HG02884 (cell line): ENCODE results near the gene GIMAP6.
"Not testable (repeated sequence)": the region's sequence is repeated elsewhere in the genome, so short reads cannot be mapped to it uniquely, and the experiment has no call there.

Experiments used
- ATAC-seq: cut with Tn5 transposase; IDR thresholded peaks from one replicate; pipeline ENCODE4 v1.9.1; 2021; ENCODE audit warnings: mild to moderate bottlenecking, moderate library complexity; ENCODE audit not compliant: unreplicated experiment

Gene GIMAP6

GRCh38 chr7:150586785-150587152 is 45.4 kb downstream of the GIMAP6 start:
- no peak for ATAC-seq

GRCh38 chr7:150586068-150586784 is 46.0 kb downstream of the GIMAP6 start:
- no peak for ATAC-seq

- no peak for ATAC-seq
Measured at GRCh38 chr7:150585199-150585598, 47.0 kb downstream of the GIMAP6 start.

GRCh38 chr7:150580638-150581394 is 51.4 kb downstream of the GIMAP6 start:
- ATAC-seq = no peak

- ATAC-seq = not testable (repeated sequence)
Measured at GRCh38 chr7:150579979-150580637, 52.1 kb downstream of the GIMAP6 start.
